ENCODE measurements around the gene KRT76.

GRCh38 chr12:52753283-52753682 is 23.9 kb downstream of the KRT76 start:
- TF ChIP-seq, protein P1, sequence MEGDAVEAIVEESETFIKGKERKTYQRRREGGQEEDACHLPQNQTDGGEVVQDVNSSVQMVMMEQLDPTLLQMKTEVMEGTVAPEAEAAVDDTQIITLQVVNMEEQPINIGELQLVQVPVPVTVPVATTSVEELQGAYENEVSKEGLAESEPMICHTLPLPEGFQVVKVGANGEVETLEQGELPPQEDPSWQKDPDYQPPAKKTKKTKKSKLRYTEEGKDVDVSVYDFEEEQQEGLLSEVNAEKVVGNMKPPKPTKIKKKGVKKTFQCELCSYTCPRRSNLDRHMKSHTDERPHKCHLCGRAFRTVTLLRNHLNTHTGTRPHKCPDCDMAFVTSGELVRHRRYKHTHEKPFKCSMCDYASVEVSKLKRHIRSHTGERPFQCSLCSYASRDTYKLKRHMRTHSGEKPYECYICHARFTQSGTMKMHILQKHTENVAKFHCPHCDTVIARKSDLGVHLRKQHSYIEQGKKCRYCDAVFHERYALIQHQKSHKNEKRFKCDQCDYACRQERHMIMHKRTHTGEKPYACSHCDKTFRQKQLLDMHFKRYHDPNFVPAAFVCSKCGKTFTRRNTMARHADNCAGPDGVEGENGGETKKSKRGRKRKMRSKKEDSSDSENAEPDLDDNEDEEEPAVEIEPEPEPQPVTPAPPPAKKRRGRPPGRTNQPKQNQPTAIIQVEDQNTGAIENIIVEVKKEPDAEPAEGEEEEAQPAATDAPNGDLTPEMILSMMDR (optimal IDR thresholded peaks at IDR 0.05 in 1 of 3, IDR thresholded peaks at IDR 0.05 in 1 of 3, conservative IDR thresholded peaks at IDR 0.05 in 1 of 3; ENCODE audit: extremely low read depth in 1 of 3, insufficient read depth in 2 of 3, low read length in 3 of 3): no peak
- TF ChIP-seq EZH2 (IDR thresholded peaks at IDR 0.05; ENCODE audit: low read length): no peak
